ENCODE results near the gene FOXJ1. TPM values are rescaled to one million over a fixed set of nuclear protein-coding genes. Genes with fewer than 3 reads are reported as not detected.

FOXJ1 gene
- total and polyA plus RNA-seq, 2 donors from 2014 or later = 3.4 to 6.8 TPM

GRCh38 chr17:76092526-76093413 is 48.3 kb downstream of the FOXJ1 start:
- Histone ChIP-seq H3K4me1 (ENCODE audit: control insufficient read depth in 2 of 3, insufficient read depth in 2 of 3, low read depth in 1 of 3, low read length in 3 of 3) (no peaks in the 10 kb centered on the region), H3K9me3 (ENCODE audit: control insufficient read depth in 2 of 3, insufficient read depth in 1 of 3, low read length in 3 of 3) (no peaks in the 10 kb centered on the region), H3K9ac (ENCODE audit: low read length in 3 of 3) (no peak overlapping the region), H3K27ac (ENCODE audit: low read depth in 2 of 2, low read length in 2 of 2) (no peak overlapping the region), H3K4me3 (ENCODE audit: low read length in 3 of 3) (no peak overlapping the region), H3K27me3 (ENCODE audit: control insufficient read depth, insufficient read depth, low read length) (no peaks in the 10 kb centered on the region), H3K36me3 (ENCODE audit: control insufficient read depth in 2 of 3, insufficient read depth in 3 of 3, low read length in 3 of 3) (peaks cover 5 to 56% (median 33%) of the 10 kb centered on the region in 3 donors)
- no peak for TF ChIP-seq CTCF (IDR thresholded peaks at IDR 0.05; ENCODE audit: borderline replicate concordance, extremely low read depth, insufficient read depth)
- DNase-seq (no peak), FAIRE-seq (no peak)
- intact Hi-C loops (cut with DNase I) = no loop called here

- DNase-seq (no peak), FAIRE-seq (no peak)
- Histone ChIP-seq H3K27ac (ENCODE audit: low read depth in 2 of 2, low read length in 2 of 2) (no peak overlapping the region), H3K9me3 (ENCODE audit: control insufficient read depth in 2 of 3, insufficient read depth in 1 of 3, low read length in 3 of 3) (no peaks in the 10 kb centered on the region), H3K4me3 (ENCODE audit: low read length in 3 of 3) (no peak overlapping the region), H3K9ac (ENCODE audit: low read length in 3 of 3) (no peak overlapping the region), H3K36me3 (ENCODE audit: control insufficient read depth in 2 of 3, insufficient read depth in 3 of 3, low read length in 3 of 3) (peaks cover 5 to 59% (median 35%) of the 10 kb centered on the region in 3 donors), H3K4me1 (ENCODE audit: control insufficient read depth in 2 of 3, insufficient read depth in 2 of 3, low read depth in 1 of 3, low read length in 3 of 3) (no peaks in the 10 kb centered on the region), H3K27me3 (ENCODE audit: control insufficient read depth, insufficient read depth, low read length) (no peaks in the 10 kb centered on the region)
- TF ChIP-seq CTCF (IDR thresholded peaks at IDR 0.05; ENCODE audit: borderline replicate concordance, extremely low read depth, insufficient read depth) = no peak
- intact Hi-C loops (cut with DNase I) = no loop called here
Observed at GRCh38 chr17:76091526-76092286, 49.3 kb downstream of the FOXJ1 start.

- Histone ChIP-seq H3K36me3 (ENCODE audit: control insufficient read depth in 2 of 3, insufficient read depth in 3 of 3, low read length in 3 of 3) (peaks cover 5 to 60% (median 31%) of the 10 kb centered on the region in 3 donors), H3K4me3 (ENCODE audit: low read length in 3 of 3) (no peak overlapping the region), H3K27ac (ENCODE audit: low read depth in 2 of 2, low read length in 2 of 2) (no peak overlapping the region), H3K9ac (ENCODE audit: low read length in 3 of 3) (no peak overlapping the region), H3K9me3 (ENCODE audit: control insufficient read depth in 2 of 3, insufficient read depth in 1 of 3, low read length in 3 of 3) (no peaks in the 10 kb centered on the region), H3K4me1 (ENCODE audit: control insufficient read depth in 2 of 3, insufficient read depth in 2 of 3, low read depth in 1 of 3, low read length in 3 of 3) (no peaks in the 10 kb centered on the region), H3K27me3 (ENCODE audit: control insufficient read depth, insufficient read depth, low read length) (no peaks in the 10 kb centered on the region)
- no peak for DNase-seq
- intact Hi-C loops (cut with DNase I) = no loop called here
- no peak for TF ChIP-seq CTCF (IDR thresholded peaks at IDR 0.05; ENCODE audit: borderline replicate concordance, extremely low read depth, insufficient read depth)
- no peak for FAIRE-seq
Observed at GRCh38 chr17:76090517-76091129, 50.4 kb downstream of the FOXJ1 start.

All from kidney (tissue), 14 donors.